Measurements from ENCODE around the gene LIX1.
A peak's percentile ranks its signal among the peaks of the same experiment; 100 is the strongest.
"Not testable (repeated sequence)": the region's sequence is repeated elsewhere in the genome, so short reads cannot be mapped to it uniquely, and the experiment has no call there.

The LIX1 gene

GRCh38 chr5:97162045-97162444 is 19.6 kb upstream of the LIX1 start:
- Mint-ChIP-seq H3K36me3 (peaks cover 65% of the 10 kb centered on the region), H3K4me3 (no peak overlapping the region), H3K27ac (no peak overlapping the region), H3K4me1 (no peaks in the 10 kb centered on the region), H3K9me3 (peaks cover 11% of the 10 kb centered on the region)
- peak; percentile 30 to 68 for DNase-seq (ENCODE audit: low spot score in 2 of 2)
- ATAC-seq, result peak; percentile 53

DNA sequence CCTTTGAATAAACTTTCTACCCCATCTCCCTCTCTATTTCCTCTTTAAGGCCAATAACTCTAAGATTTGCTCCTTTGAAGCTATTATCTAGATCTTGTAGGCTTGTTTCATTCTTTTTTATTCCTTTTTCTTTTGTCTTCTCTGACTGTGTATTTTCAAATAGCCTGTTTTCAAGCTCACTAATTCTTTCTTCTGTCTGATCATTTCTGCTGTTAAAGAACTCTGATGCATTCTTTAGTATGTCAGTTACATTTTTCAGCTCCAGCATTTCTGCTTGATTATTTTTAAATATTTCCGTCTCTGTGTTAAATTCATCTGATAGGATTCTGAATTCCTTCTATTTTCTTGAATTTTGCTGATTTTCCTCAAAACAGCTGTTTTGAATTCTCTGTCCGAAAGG is 15.3 kb upstream of the LIX1 start:
- H3K4me1 Mint-ChIP-seq, result no peaks in the 10 kb centered on the region

GRCh38 chr5:97151370-97151769 is 9.0 kb upstream of the LIX1 start:
- Mint-ChIP-seq H3K27ac (no peak overlapping the region), H3K9me3 (peaks cover under 1% of the 10 kb centered on the region), H3K4me3 (no peak overlapping the region), H3K36me3 (no peaks in the 10 kb centered on the region), H3K4me1 (no peaks in the 10 kb centered on the region)
- no peak for ATAC-seq
- DNase-seq (ENCODE audit: low spot score in 2 of 2), result no peak

More for the DNA sequence above, 15.3 kb upstream of the LIX1 start:
- Mint-ChIP-seq H3K27ac (no peak overlapping the region), H3K4me3 (no peak overlapping the region), H3K9me3 (peaks cover 18% of the 10 kb centered on the region), H3K36me3 (peaks cover 22% of the 10 kb centered on the region)
- ATAC-seq (no peak), DNase-seq (ENCODE audit: low spot score in 2 of 2) (no peak)

DNA sequence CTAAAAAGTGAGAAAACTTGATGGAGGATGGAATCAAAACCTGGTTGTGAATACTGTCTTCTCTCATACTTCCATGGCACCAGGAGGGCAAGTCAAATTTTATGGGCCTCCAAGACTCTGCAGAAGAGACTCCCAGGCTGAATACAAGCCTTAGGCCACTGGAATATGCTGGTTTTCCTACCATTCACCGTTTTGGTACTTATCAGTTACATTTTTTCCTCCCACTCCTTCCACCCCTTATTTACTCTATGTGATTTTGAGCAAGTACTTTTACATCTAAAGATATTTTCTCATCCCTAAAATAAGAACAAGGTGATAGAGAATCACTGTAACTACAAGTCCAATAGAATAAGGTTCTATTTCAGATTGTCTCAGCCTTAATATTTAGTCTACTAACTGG is 8.0 kb upstream of the LIX1 start:
- Mint-ChIP-seq H3K36me3 (no peaks in the 10 kb centered on the region), H3K9me3 (no peaks in the 10 kb centered on the region), H3K4me1 (no peaks in the 10 kb centered on the region), H3K27ac (no peak overlapping the region), H3K4me3 (no peak overlapping the region)
- DNase-seq (ENCODE audit: low spot score in 2 of 2) (no peak), ATAC-seq (no peak)

- DNase-seq (ENCODE audit: low spot score in 2 of 2) (no peak), ATAC-seq (no peak)
- Mint-ChIP-seq H3K27ac (no peak overlapping the region), H3K9me3 (no peaks in the 10 kb centered on the region), H3K4me1 (no peaks in the 10 kb centered on the region), H3K36me3 (no peaks in the 10 kb centered on the region), H3K4me3 (no peak overlapping the region)
These were observed 7.3 kb upstream of the LIX1 start for GRCh38 chr5:97149709-97150108.

- H3K27ac Mint-ChIP-seq, result no peak overlapping the region
- no peaks in the 10 kb centered on the region for H3K36me3 Mint-ChIP-seq
- ATAC-seq, result no peak
- no peak for DNase-seq (ENCODE audit: low spot score in 2 of 2)
- no peak overlapping the region for H3K4me3 Mint-ChIP-seq
- no peaks in the 10 kb centered on the region for H3K4me1 Mint-ChIP-seq
- no peaks in the 10 kb centered on the region for H3K9me3 Mint-ChIP-seq
These were observed 5.9 kb upstream of the LIX1 start for GRCh38 chr5:97148288-97148687.

- ATAC-seq, result no peak
- Mint-ChIP-seq H3K9me3 (no peaks in the 10 kb centered on the region), H3K4me1 (no peaks in the 10 kb centered on the region), H3K4me3 (no peak overlapping the region), H3K36me3 (no peaks in the 10 kb centered on the region), H3K27ac (no peak overlapping the region)
- DNase-seq (ENCODE audit: low spot score in 2 of 2), result no peak
These were observed 1.3 kb upstream of the LIX1 start for GRCh38 chr5:97143704-97144103.

DNA sequence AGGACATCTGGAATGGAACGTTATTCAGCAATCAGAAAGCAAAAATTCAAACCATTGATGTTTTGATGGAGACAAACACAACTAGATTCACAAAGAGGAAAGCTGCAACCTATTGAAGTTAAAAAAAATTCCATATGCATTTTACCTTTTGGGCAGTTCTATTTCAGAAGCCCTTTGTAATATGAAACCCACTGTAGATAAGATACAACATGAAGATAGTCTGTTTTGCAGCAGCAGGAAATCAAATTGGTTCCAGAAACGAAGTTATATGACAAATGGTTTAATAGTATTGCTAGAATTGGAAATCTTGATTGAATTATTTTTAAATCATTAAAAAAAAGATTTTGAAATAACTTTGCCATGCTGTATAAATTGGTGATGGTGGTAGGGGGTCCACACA is 872 bp downstream of the LIX1 start:
- DNase-seq (ENCODE audit: low spot score in 2 of 2) (no peak), ATAC-seq (no peak)
- Mint-ChIP-seq H3K36me3 (no peaks in the 10 kb centered on the region), H3K9me3 (no peaks in the 10 kb centered on the region), H3K4me3 (no peak overlapping the region), H3K27ac (no peak overlapping the region), H3K4me1 (no peaks in the 10 kb centered on the region)

DNA sequence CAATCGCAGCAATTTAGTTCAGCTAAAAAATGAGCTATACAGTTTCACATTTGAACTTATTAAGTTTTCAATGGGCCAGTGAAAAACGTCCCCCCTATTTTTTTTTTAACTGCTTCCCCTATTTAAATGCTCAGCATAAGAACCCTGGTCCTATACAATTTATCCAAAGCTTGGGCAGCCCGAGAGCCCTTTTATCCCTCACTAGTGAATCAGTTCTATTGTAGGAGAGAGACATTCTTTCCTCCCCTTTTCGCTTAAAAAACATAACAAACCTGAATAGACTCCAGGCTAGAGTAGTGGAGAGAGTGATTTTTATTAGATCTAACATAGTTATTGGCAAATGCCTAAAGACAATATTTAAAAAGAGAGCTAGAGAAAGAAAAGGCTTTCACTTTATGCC is 1.4 kb downstream of the LIX1 start:
- no peaks in the 10 kb centered on the region for H3K4me1 Mint-ChIP-seq
- DNase-seq (ENCODE audit: low spot score in 2 of 2) (no peak), ATAC-seq (no peak)
- no peak overlapping the region for H3K4me3 Mint-ChIP-seq
- no peak overlapping the region for H3K27ac Mint-ChIP-seq
- no peaks in the 10 kb centered on the region for H3K9me3 Mint-ChIP-seq
- no peaks in the 10 kb centered on the region for H3K36me3 Mint-ChIP-seq

GRCh38 chr5:97140250-97140649 is 2.2 kb downstream of the LIX1 start:
- not testable (repeated sequence) for H3K4me1 Mint-ChIP-seq; H3K9me3 Mint-ChIP-seq; H3K36me3 Mint-ChIP-seq; H3K27ac Mint-ChIP-seq; H3K4me3 Mint-ChIP-seq; ATAC-seq; DNase-seq (ENCODE audit: low spot score in 2 of 2)

GRCh38 chr5:97136475-97136874 is 5.9 kb downstream of the LIX1 start:
- DNase-seq (ENCODE audit: low spot score in 2 of 2) (no peak), ATAC-seq (no peak)
- Mint-ChIP-seq H3K36me3 (no peaks in the 10 kb centered on the region), H3K4me1 (no peaks in the 10 kb centered on the region), H3K27ac (no peak overlapping the region), H3K4me3 (no peak overlapping the region), H3K9me3 (no peaks in the 10 kb centered on the region)

GRCh38 chr5:97135868-97136267 is 6.5 kb downstream of the LIX1 start:
- peak in 1 of 2 donors; percentile 61 for DNase-seq (ENCODE audit: low spot score in 2 of 2)
- H3K27ac Mint-ChIP-seq, result no peak overlapping the region

DNA sequence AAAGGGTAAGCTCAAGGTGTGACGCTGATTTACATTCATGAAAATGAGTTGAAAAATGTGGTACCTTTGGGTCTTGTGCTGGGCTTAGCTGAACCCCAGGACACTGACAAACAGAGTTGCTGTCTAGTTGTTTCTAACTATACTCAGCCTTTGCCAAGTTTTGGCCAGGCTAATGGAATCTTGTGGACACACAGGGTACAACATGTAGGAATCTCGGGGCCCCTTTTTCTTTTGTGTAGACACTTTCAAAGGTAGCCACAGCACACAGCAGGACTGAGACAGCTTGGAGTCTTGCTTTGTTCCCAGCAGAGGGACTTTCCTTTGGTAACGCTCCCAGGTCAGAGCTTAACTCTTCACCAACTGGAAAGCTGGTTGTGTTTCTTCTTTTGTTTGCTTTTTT is 7.8 kb downstream of the LIX1 start:
- ATAC-seq, result no peak
- Mint-ChIP-seq H3K9me3 (no peaks in the 10 kb centered on the region), H3K27ac (no peak overlapping the region), H3K4me1 (no peaks in the 10 kb centered on the region), H3K36me3 (no peaks in the 10 kb centered on the region), H3K4me3 (no peak overlapping the region)
- DNase-seq (ENCODE audit: low spot score in 2 of 2), result no peak

More at GRCh38 chr5:97135868-97136267, 6.5 kb downstream of the LIX1 start:
- ATAC-seq, result peak; percentile 99
- Mint-ChIP-seq H3K36me3 (no peaks in the 10 kb centered on the region), H3K4me1 (no peaks in the 10 kb centered on the region), H3K9me3 (no peaks in the 10 kb centered on the region), H3K4me3 (no peak overlapping the region)

- Mint-ChIP-seq H3K4me3 (no peak overlapping the region), H3K9me3 (no peaks in the 10 kb centered on the region), H3K4me1 (no peaks in the 10 kb centered on the region), H3K27ac (no peak overlapping the region), H3K36me3 (no peaks in the 10 kb centered on the region)
- no peak for ATAC-seq
- DNase-seq (ENCODE audit: low spot score in 2 of 2), result no peak
These were observed 9.3 kb downstream of the LIX1 start for GRCh38 chr5:97133101-97133500.

GRCh38 chr5:97131921-97132320 is 10.5 kb downstream of the LIX1 start:
- DNase-seq (ENCODE audit: low spot score in 2 of 2) (no peak), ATAC-seq (no peak)
- H3K9me3 Mint-ChIP-seq, result no peaks in the 10 kb centered on the region
- no peak overlapping the region for H3K27ac Mint-ChIP-seq
- H3K36me3 Mint-ChIP-seq, result no peaks in the 10 kb centered on the region
- H3K4me1 Mint-ChIP-seq, result no peaks in the 10 kb centered on the region
- no peak overlapping the region for H3K4me3 Mint-ChIP-seq

DNA sequence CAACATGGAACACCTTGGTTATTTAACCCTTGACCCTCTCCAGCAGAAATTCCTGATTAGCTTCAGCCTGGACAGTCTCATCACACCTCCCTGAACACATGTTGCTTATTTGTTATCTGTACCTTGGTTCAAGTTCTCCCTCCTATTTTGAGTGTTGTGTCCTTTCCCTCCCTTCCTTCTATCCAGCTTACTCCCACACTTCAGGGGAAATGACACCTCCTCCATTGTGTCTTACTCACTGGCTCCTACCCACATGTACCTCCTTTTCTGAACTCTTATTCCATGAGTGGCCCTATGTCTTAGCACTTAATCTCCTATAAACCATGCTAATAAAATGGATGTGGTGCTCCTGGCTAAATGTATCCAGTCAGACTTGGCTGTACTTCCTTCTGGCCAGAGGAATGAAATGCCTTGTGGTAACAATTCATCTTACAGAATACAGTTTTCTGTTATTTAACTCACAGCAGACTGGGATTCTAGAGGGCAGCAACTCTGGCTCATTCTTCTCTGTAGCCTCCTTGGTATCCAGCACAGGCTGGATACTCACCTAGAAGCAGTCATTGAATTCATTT is 11.2 kb downstream of the LIX1 start:
- Mint-ChIP-seq H3K4me1 (no peaks in the 10 kb centered on the region), H3K4me3 (no peak overlapping the region), H3K36me3 (no peaks in the 10 kb centered on the region), H3K9me3 (no peaks in the 10 kb centered on the region), H3K27ac (no peak overlapping the region)
- DNase-seq (ENCODE audit: low spot score in 2 of 2), result no peak
- no peak for ATAC-seq

DNA sequence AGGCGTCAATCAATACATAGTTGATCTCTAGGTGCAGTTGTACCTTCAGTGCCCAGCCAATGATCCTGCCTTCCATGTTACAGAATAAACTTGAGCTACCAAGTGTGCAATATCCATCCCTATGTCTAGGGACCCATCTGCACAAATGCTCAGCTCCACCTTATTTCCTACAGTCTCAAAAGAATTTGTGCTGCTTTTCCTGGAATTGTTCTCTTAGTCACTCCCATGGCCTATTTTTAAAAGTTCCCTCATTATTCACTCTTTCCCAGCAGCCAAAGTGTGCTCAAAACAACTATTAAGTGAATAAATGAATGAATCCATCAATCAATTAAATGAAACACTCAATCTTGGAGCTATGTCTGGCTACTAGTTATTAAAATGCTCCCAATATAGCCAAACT is 14.7 kb downstream of the LIX1 start:
- no peaks in the 10 kb centered on the region for H3K36me3 Mint-ChIP-seq
- H3K27ac Mint-ChIP-seq, result no peak overlapping the region
- DNase-seq (ENCODE audit: low spot score in 2 of 2) (no peak), ATAC-seq (no peak)
- H3K4me3 Mint-ChIP-seq, result no peak overlapping the region
- no peaks in the 10 kb centered on the region for H3K9me3 Mint-ChIP-seq
- H3K4me1 Mint-ChIP-seq, result no peaks in the 10 kb centered on the region
